ENCODE data around the gene OXSR1. TPM values are rescaled to one million over a fixed set of nuclear protein-coding genes. Genes with fewer than 3 reads are reported as not detected.

Gene OXSR1
- 36.0 TPM for total RNA-seq

GRCh38 chr3:38164952-38165721, at the start of gene OXSR1:
OXSR1 (plus strand) TSS chr3:38165537; CDS start chr3:38165877, 340 bp downstream.
- peak within 1 kb of the TSS; percentile 68 for H3K4me3 ChIP-seq (ENCODE audit: low read length)
- no peaks in the 10 kb centered on the region for H3K9me3 ChIP-seq (ENCODE audit: low read depth, low read length)
- H3K27me3 ChIP-seq (ENCODE audit: insufficient read depth, low read length) = no peaks in the 10 kb centered on the region
- peaks cover 35% of the 10 kb centered on the region for H3K4me1 ChIP-seq (ENCODE audit: insufficient read depth, low read length)

- Histone ChIP-seq H3K27me3 (ENCODE audit: insufficient read depth, low read length) (no peaks in the 10 kb centered on the region), H3K9me3 (ENCODE audit: low read depth, low read length) (no peaks in the 10 kb centered on the region), H3K4me3 (ENCODE audit: low read length) (no peak overlapping the region), H3K4me1 (ENCODE audit: insufficient read depth, low read length) (peaks cover 4% of the 10 kb centered on the region)
These were observed 49.5 kb upstream of the OXSR1 start for GRCh38 chr3:38115645-38116427.

GRCh38 chr3:38116471-38117162, 48.7 kb upstream of the OXSR1 start:
- Histone ChIP-seq H3K27me3 (ENCODE audit: insufficient read depth, low read length) (no peaks in the 10 kb centered on the region), H3K4me1 (ENCODE audit: insufficient read depth, low read length) (peaks cover 1% of the 10 kb centered on the region), H3K4me3 (ENCODE audit: low read length) (no peak overlapping the region), H3K9me3 (ENCODE audit: low read depth, low read length) (no peaks in the 10 kb centered on the region)

GRCh38 chr3:38117163-38117716, 48.1 kb upstream of the OXSR1 start:
- Histone ChIP-seq H3K4me3 (ENCODE audit: low read length) (no peak overlapping the region), H3K4me1 (ENCODE audit: insufficient read depth, low read length) (no peaks in the 10 kb centered on the region), H3K9me3 (ENCODE audit: low read depth, low read length) (no peaks in the 10 kb centered on the region), H3K27me3 (ENCODE audit: insufficient read depth, low read length) (no peaks in the 10 kb centered on the region)

- Histone ChIP-seq H3K4me1 (ENCODE audit: insufficient read depth, low read length) (no peaks in the 10 kb centered on the region), H3K4me3 (ENCODE audit: low read length) (no peak overlapping the region), H3K9me3 (ENCODE audit: low read depth, low read length) (no peaks in the 10 kb centered on the region), H3K27me3 (ENCODE audit: insufficient read depth, low read length) (no peaks in the 10 kb centered on the region)
These were observed 47.5 kb upstream of the OXSR1 start for GRCh38 chr3:38117748-38118420.

GRCh38 chr3:38118421-38119247, 46.7 kb upstream of the OXSR1 start:
- no peak overlapping the region for H3K4me3 ChIP-seq (ENCODE audit: low read length)
- H3K4me1 ChIP-seq (ENCODE audit: insufficient read depth, low read length) = no peaks in the 10 kb centered on the region

GRCh38 chr3:38119248-38119544, 46.1 kb upstream of the OXSR1 start:
- H3K9me3 ChIP-seq (ENCODE audit: low read depth, low read length) = no peaks in the 10 kb centered on the region
- no peaks in the 10 kb centered on the region for H3K4me1 ChIP-seq (ENCODE audit: insufficient read depth, low read length)
- H3K27me3 ChIP-seq (ENCODE audit: insufficient read depth, low read length) = no peaks in the 10 kb centered on the region
- H3K4me3 ChIP-seq (ENCODE audit: low read length) = no peak overlapping the region

More at GRCh38 chr3:38118421-38119247, 46.7 kb upstream of the OXSR1 start:
- Histone ChIP-seq H3K27me3 (ENCODE audit: insufficient read depth, low read length) (no peaks in the 10 kb centered on the region), H3K9me3 (ENCODE audit: low read depth, low read length) (no peaks in the 10 kb centered on the region)

- no peak overlapping the region for H3K4me3 ChIP-seq (ENCODE audit: low read length)
These were observed 45.3 kb upstream of the OXSR1 start for GRCh38 chr3:38119821-38120692.

GRCh38 chr3:38120693-38121450, 44.5 kb upstream of the OXSR1 start:
- Histone ChIP-seq H3K4me1 (ENCODE audit: insufficient read depth, low read length) (no peaks in the 10 kb centered on the region), H3K27me3 (ENCODE audit: insufficient read depth, low read length) (no peaks in the 10 kb centered on the region), H3K4me3 (ENCODE audit: low read length) (no peak overlapping the region), H3K9me3 (ENCODE audit: low read depth, low read length) (no peaks in the 10 kb centered on the region)

More at GRCh38 chr3:38119821-38120692, 45.3 kb upstream of the OXSR1 start:
- Histone ChIP-seq H3K9me3 (ENCODE audit: low read depth, low read length) (no peaks in the 10 kb centered on the region), H3K4me1 (ENCODE audit: insufficient read depth, low read length) (no peaks in the 10 kb centered on the region), H3K27me3 (ENCODE audit: insufficient read depth, low read length) (no peaks in the 10 kb centered on the region)

- Histone ChIP-seq H3K9me3 (ENCODE audit: low read depth, low read length) (no peaks in the 10 kb centered on the region), H3K4me3 (ENCODE audit: low read length) (no peak overlapping the region), H3K27me3 (ENCODE audit: insufficient read depth, low read length) (no peaks in the 10 kb centered on the region), H3K4me1 (ENCODE audit: insufficient read depth, low read length) (no peaks in the 10 kb centered on the region)
These were observed 43.9 kb upstream of the OXSR1 start for GRCh38 chr3:38121451-38121831.

- no peaks in the 10 kb centered on the region for H3K4me1 ChIP-seq (ENCODE audit: insufficient read depth, low read length)
- no peaks in the 10 kb centered on the region for H3K9me3 ChIP-seq (ENCODE audit: low read depth, low read length)
- H3K27me3 ChIP-seq (ENCODE audit: insufficient read depth, low read length) = no peaks in the 10 kb centered on the region
- H3K4me3 ChIP-seq (ENCODE audit: low read length) = no peak overlapping the region
These were observed 43.4 kb upstream of the OXSR1 start for GRCh38 chr3:38121832-38122461.

GRCh38 chr3:38122712-38123290, 42.5 kb upstream of the OXSR1 start:
- Histone ChIP-seq H3K4me3 (ENCODE audit: low read length) (no peak overlapping the region), H3K27me3 (ENCODE audit: insufficient read depth, low read length) (no peaks in the 10 kb centered on the region), H3K4me1 (ENCODE audit: insufficient read depth, low read length) (no peaks in the 10 kb centered on the region), H3K9me3 (ENCODE audit: low read depth, low read length) (no peaks in the 10 kb centered on the region)
